AG04450 (cell line): Measurements from ENCODE around the gene TRIM56. TPM values are rescaled to one million over a fixed set of nuclear protein-coding genes. Genes with fewer than 3 reads are reported as not detected.

Source experiments
- CTCF ChIA-PET: fragments of 300-600, 350-600 bp; formaldehyde crosslinking; extraction: SDS; loops from one replicate; lab custom pipeline; 2022; ENCODE audit warnings: antibody characterized with exemption, inconsistent platforms; lab: Charles Lee
- POLR2A ChIA-PET: fragments of 350-600 bp; formaldehyde crosslinking; extraction: SDS; loops from one replicate; lab custom pipeline; 2021; ENCODE audit warnings: antibody characterized with exemption, inconsistent platforms; lab: Yijun Ruan, JAX
- DNase-seq: peaks from one replicate; pipeline ENCODE4 v3.0.0-alpha.2; 2011; ENCODE audit warnings: low read depth, low spot score
- H3K27ac ChIP-seq: one replicate; pipeline ENCODE4 v1.5.1; 2012; ENCODE audit warnings: low read depth, low read length, control low read depth
- H3K27me3 ChIP-seq: one replicate; pipeline ENCODE4 v1.6.0; 2012; ENCODE audit warnings: low read length; ENCODE audit not compliant: control insufficient read depth, insufficient read depth
- H3K4me3 ChIP-seq: 2 replicates; pipeline ENCODE4 v1.5.1; 2011; ENCODE audit warnings: mild to moderate bottlenecking, low read depth, low read length, control low read depth
- H3K9me3 ChIP-seq: 2 replicates; pipeline ENCODE4 v1.5.1; 2012; ENCODE audit warnings: low read length; ENCODE audit not compliant: control insufficient read depth, insufficient read depth
- polyA plus RNA-seq: library from polyadenylated mRNA; depleted of rRNA; stranded (reverse); fragments of >200 nt; gene quantifications from 2 replicates; pipeline ENCODE4 v1.2.3, GENCODE V29; 2011
- TF ChIP-seq, protein P1 (sequence below): IDR thresholded peaks from 2 replicates; pipeline ENCODE4 v1.5.1; 2011; ENCODE audit warnings: low read depth, low read length, control low read depth, inconsistent platforms

TRIM56 gene
- polyA plus RNA-seq, 1 experiment = 4.0 TPM

DNA sequence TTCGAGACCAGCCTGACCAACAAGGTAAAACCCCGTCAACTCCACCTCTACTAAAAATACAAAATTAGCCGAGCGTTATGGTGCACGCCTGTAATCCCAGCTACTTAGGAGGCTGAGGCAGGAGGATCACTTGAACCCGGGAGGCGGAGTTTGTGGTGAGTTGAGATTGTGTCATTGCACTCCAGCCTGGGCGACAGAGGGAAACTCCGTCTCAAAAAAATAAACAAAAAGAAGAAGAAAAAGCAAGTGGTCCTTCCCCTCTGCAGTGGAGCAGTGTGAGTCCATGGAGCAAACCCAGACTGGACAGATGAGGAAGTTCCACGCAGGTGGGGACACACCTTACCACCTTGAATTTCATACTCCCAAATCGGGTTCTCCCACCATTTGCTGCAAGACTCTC is 28.6 kb downstream of the TRIM56 start:
- POLR2A ChIA-PET = no interaction called here

DNA sequence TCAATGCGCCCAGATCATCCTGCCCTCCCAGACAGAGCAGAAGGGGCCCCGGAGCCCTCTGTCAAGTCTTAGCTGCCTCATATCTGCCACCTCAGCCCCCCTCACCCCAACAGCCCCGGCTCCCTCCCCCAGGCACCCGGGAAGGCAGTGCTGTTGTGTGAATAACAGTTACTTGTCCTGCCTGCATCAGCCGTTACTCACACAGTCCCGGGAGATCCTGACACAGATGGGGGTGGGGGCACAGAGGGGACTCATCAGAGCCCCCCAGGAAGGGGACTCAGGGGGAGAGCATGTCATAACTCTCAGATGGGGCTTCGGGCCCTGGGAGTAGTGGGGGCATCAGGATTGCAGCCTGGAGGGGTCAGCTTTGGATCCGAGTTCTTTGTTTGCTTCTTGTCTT is 29.2 kb downstream of the TRIM56 start:
- ChIA-PET POLR2A (no interaction called here), CTCF (interaction anchor here (0.7 to 1.2 kb wide), 3 partner anchors 19 to 56 kb away, joined by 3 to 5 read pairs (median 3); no protein-coding TSS in a partner anchor)
- no peak overlapping the region for H3K4me3 ChIP-seq
- no peaks in the 10 kb centered on the region for H3K27me3 ChIP-seq
- no peaks in the 10 kb centered on the region for H3K9me3 ChIP-seq
- no peak for DNase-seq
- TF ChIP-seq, protein P1, sequence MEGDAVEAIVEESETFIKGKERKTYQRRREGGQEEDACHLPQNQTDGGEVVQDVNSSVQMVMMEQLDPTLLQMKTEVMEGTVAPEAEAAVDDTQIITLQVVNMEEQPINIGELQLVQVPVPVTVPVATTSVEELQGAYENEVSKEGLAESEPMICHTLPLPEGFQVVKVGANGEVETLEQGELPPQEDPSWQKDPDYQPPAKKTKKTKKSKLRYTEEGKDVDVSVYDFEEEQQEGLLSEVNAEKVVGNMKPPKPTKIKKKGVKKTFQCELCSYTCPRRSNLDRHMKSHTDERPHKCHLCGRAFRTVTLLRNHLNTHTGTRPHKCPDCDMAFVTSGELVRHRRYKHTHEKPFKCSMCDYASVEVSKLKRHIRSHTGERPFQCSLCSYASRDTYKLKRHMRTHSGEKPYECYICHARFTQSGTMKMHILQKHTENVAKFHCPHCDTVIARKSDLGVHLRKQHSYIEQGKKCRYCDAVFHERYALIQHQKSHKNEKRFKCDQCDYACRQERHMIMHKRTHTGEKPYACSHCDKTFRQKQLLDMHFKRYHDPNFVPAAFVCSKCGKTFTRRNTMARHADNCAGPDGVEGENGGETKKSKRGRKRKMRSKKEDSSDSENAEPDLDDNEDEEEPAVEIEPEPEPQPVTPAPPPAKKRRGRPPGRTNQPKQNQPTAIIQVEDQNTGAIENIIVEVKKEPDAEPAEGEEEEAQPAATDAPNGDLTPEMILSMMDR = no peak
- H3K27ac ChIP-seq = peak overlapping the region; percentile 21

More for the DNA sequence above, 28.6 kb downstream of the TRIM56 start:
- Histone ChIP-seq H3K27me3 (no peaks in the 10 kb centered on the region), H3K9me3 (no peaks in the 10 kb centered on the region), H3K27ac (no peak overlapping the region), H3K4me3 (no peak overlapping the region)
- TF ChIP-seq, protein P1 = no peak
- no peak for DNase-seq
- CTCF ChIA-PET = interaction anchor here (1.1 to 1.2 kb wide), 2 partner anchors 19 to 30 kb away, joined by 3 to 5 read pairs; no protein-coding TSS in a partner anchor

DNA sequence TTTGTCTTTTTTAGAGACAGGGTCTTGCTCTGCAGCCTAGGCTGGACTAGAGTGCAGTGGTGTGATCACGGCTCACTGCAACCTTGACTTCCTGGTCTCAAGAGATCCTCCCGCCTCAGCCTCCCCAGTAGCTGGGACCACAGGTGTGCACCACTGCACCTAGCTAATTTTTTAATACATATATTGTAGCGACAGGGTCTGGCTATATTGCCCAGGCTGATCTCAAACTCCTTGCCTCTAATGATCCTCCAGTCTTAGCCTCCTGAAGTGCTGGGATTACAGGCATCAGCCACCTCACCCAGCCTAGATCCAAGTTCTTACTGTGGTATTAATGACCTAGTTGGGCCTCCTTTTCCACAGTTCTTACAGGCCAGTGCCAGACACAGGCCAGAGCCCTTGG is 29.9 kb downstream of the TRIM56 start:
- Histone ChIP-seq H3K27me3 (no peaks in the 10 kb centered on the region), H3K27ac (peak overlapping the region; percentile 52), H3K4me3 (no peak overlapping the region), H3K9me3 (no peaks in the 10 kb centered on the region)
- CTCF ChIA-PET = interaction anchor here (0.7 kb wide), 1 partner anchor 57 kb away, joined by 3 read pairs; no protein-coding TSS in a partner anchor
- TF ChIP-seq, protein P1 = no peak
- DNase-seq = no peak
- POLR2A ChIA-PET = no interaction called here

DNA sequence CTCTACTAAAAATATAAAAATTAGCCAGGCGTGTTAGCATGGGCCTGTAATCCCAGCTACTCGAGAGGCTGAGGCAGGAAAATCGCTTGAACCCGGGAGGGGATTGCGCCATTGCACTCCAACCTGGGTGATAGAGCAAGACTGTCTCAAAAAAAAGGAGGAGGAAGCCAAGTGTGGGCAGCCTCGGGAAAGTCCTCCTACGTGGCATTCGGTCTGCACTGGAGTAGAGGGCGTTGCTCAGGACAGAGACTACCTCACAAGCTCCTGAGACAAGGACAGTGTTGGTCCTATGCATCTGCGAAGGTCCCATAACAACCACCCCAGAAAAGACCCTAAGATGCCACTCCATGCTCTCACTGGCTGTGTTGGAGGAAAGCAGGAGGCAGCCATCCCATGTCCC is 31.6 kb downstream of the TRIM56 start:
- DNase-seq = no peak

DNA sequence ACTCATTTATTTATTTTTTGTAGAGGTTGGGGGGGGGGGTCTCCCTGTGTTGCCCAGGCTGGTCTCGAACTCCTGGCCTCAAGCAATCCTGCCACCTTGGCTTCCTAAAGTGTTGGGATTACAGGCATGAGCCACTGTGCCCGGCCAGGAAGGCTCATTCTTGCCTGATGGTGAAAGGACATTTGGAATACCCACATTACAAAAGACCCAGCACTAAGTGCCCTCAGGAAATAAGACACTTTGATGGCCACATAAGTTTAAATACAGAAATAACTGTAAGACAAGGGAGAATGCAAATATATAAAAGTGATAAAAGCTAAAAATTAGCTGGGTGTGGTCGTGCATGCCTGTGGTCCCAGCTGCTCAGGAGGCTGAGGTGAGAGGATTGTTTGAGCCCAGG is 33.6 kb downstream of the TRIM56 start:
- Histone ChIP-seq H3K27me3 (no peaks in the 10 kb centered on the region), H3K9me3 (no peaks in the 10 kb centered on the region), H3K27ac (peak overlapping the region; percentile 80), H3K4me3 (no peak overlapping the region)
- ChIA-PET CTCF (interaction anchor here (2.6 kb wide), 1 partner anchor 25 kb away, joined by 14 read pairs; no protein-coding TSS in a partner anchor), POLR2A (interaction anchor here (0.7 to 3.0 kb wide), 2 partner anchors 19 to 507 kb away, joined by 4 to 24 read pairs; partner anchors contain the start of gene MOSPD3)
- no peak for DNase-seq
- TF ChIP-seq, protein P1 = no peak

More for the DNA sequence above, 31.6 kb downstream of the TRIM56 start:
- Histone ChIP-seq H3K27me3 (no peaks in the 10 kb centered on the region), H3K4me3 (no peak overlapping the region), H3K27ac (peak overlapping the region; percentile 80), H3K9me3 (no peaks in the 10 kb centered on the region)
- ChIA-PET CTCF (interaction anchor here (0.7 to 1.4 kb wide), 2 partner anchors 27 to 1182 kb away, joined by 4 read pairs; no protein-coding TSS in a partner anchor), POLR2A (interaction anchor here (0.8 to 3.0 kb wide), 4 partner anchors 10 to 21 kb away, joined by 4 to 24 read pairs (median 11); partner anchors contain the start of gene SERPINE1)
- TF ChIP-seq, protein P1 = no peak
